Endothelial cell of umbilical vein (primary cell): ENCODE measurements around the gene UNC45A.

Source experiments
- CTCF ChIP-seq, 2 donors: IDR thresholded peaks; 1 replicate in 1 of 2; 2 replicates in 1 of 2; pipeline ENCODE4 v1.5.1; 2011; ENCODE audit warnings: low read length in 2 of 2, mild to moderate bottlenecking in 2 of 2, moderate library complexity in 2 of 2, control low read depth in 1 of 2, inconsistent platforms in 1 of 2, low read depth in 1 of 2; ENCODE audit not compliant: insufficient read depth in 1 of 2; ENCODE audit errors: extremely low read depth in 1 of 2
- EZH2 ChIP-seq: IDR thresholded peaks from 2 replicates; pipeline ENCODE4 v1.6.1; 2012; ENCODE audit warnings: borderline replicate concordance, low read depth, mild to moderate bottlenecking, moderate library complexity, low read length, inconsistent platforms; ENCODE audit not compliant: severe bottlenecking
- FOS ChIP-seq: IDR thresholded peaks from 2 replicates; pipeline ENCODE4 v1.6.1; 2011; ENCODE audit warnings: mild to moderate bottlenecking, low read length, moderate library complexity, borderline replicate concordance; ENCODE audit not compliant: insufficient read depth
- GATA2 ChIP-seq: IDR thresholded peaks from 2 replicates; pipeline ENCODE4 v1.7.0; 2011; ENCODE audit warnings: low read depth, mild to moderate bottlenecking, moderate library complexity, mixed read lengths, low read length; ENCODE audit not compliant: insufficient read length, insufficient read depth
- JUN ChIP-seq: IDR thresholded peaks from 2 replicates; pipeline ENCODE4 v1.6.1; 2011; ENCODE audit warnings: borderline replicate concordance, low read depth; ENCODE audit not compliant: insufficient read length, insufficient read depth
- MAX ChIP-seq: IDR thresholded peaks from 2 replicates; pipeline ENCODE4 v1.6.1; 2011; ENCODE audit not compliant: insufficient read depth, insufficient read length
- MYC ChIP-seq: IDR thresholded peaks from one replicate; pipeline ENCODE4 v1.6.1; 2011; ENCODE audit warnings: mild to moderate bottlenecking, low read depth, low read length
- POLR2A ChIP-seq: IDR thresholded peaks from 2 replicates; pipeline ENCODE4 v1.6.1; 2012; ENCODE audit warnings: low read depth, mild to moderate bottlenecking, control low read depth, low read length
- POLR2AphosphoS5 ChIP-seq: IDR thresholded peaks from 2 replicates; pipeline ENCODE4 v1.6.1; 2012; ENCODE audit warnings: low read depth, mild to moderate bottlenecking, control low read depth, low read length, moderate library complexity; ENCODE audit not compliant: insufficient read depth

GRCh38 chr15:90932660-90932991 lies 2.5 kb upstream of the UNC45A start:
- TF ChIP-seq CTCF (IDR thresholded peaks at IDR 0.05; ENCODE audit: extremely low read depth in 1 of 2, insufficient read depth in 1 of 2, low read depth in 1 of 2, low read length in 2 of 2) (no peak), EZH2 (no peak), MYC (no peak), POLR2AphosphoS5 (no peak), POLR2A (no peak), GATA2 (no peak), FOS (no peak), MAX (no peak), JUN (no peak)
